Skin of body (tissue), 2 donors: ENCODE data around the gene HSPB9. TPM values are rescaled to one million over a fixed set of nuclear protein-coding genes. Genes with fewer than 3 reads are reported as not detected.
A peak's percentile ranks its signal among the peaks of the same experiment; 100 is the strongest.
"Not testable (repeated sequence)": the region's sequence is repeated elsewhere in the genome, so short reads cannot be mapped to it uniquely, and the experiment has no call there.

ENCODE experiments used
- DNase-seq: peaks from one replicate; lab custom pipeline; 2025; lab: John Stamatoyannopoulos, UW
- total RNA-seq: library from RNA; depleted of rRNA; stranded (reverse); fragments of >200 nt; gene quantifications from one replicate; pipeline ENCODE4 v1.2.3, GENCODE V29; 2014

The HSPB9 gene
- total RNA-seq, 1 donor from 2014 or later = not detected

- DNase-seq = no peak
These were observed 4.1 kb upstream of the HSPB9 start for GRCh38 chr17:42118545-42118944.

- no peak for DNase-seq
These were observed 3.3 kb upstream of the HSPB9 start for GRCh38 chr17:42119301-42119700.

GRCh38 chr17:42120161-42120769 is 2.3 kb upstream of the HSPB9 start:
- no peak for DNase-seq

- peak; percentile 44 for DNase-seq
These were observed 1.5 kb upstream of the HSPB9 start, which contains the start of gene KAT2A for GRCh38 chr17:42120770-42121769. TSS of gene KAT2A (minus strand) at chr17:42121367. CDS start at chr17:42121304, 63 bp downstream.

GRCh38 chr17:42124256-42124655 is 1.7 kb downstream of the HSPB9 start:
- DNase-seq = no peak

GRCh38 chr17:42125565-42125964 is 3.0 kb downstream of the HSPB9 start:
- DNase-seq = no peak

GRCh38 chr17:42126836-42127235 is 4.2 kb downstream of the HSPB9 start:
- no peak for DNase-seq

- no peak for DNase-seq
These were observed 4.8 kb downstream of the HSPB9 start for GRCh38 chr17:42127414-42127813.

- no peak for DNase-seq
These were observed 6.7 kb downstream of the HSPB9 start for GRCh38 chr17:42129109-42129837.

- DNase-seq = no peak
These were observed 7.8 kb downstream of the HSPB9 start for GRCh38 chr17:42130310-42130936.

GRCh38 chr17:42131232-42131631 is 8.6 kb downstream of the HSPB9 start:
- no peak for DNase-seq

- DNase-seq = no peak
These were observed 9.4 kb downstream of the HSPB9 start for GRCh38 chr17:42131981-42132432.

- DNase-seq = no peak
These were observed 10.3 kb downstream of the HSPB9 start for GRCh38 chr17:42132941-42133340.

- DNase-seq = no peak
These were observed 10.9 kb downstream of the HSPB9 start for GRCh38 chr17:42133461-42134041.

- no peak for DNase-seq
These were observed 12.5 kb downstream of the HSPB9 start for GRCh38 chr17:42135151-42135550.

- no peak for DNase-seq
These were observed 13.4 kb downstream of the HSPB9 start for GRCh38 chr17:42135664-42136653.

- DNase-seq = no peak
These were observed 14.0 kb downstream of the HSPB9 start for GRCh38 chr17:42136654-42137051.

GRCh38 chr17:42138749-42139492 is 16.3 kb downstream of the HSPB9 start:
- no peak for DNase-seq

GRCh38 chr17:42140690-42141089 is 18.1 kb downstream of the HSPB9 start:
- DNase-seq = not testable (repeated sequence)
